CMK (cell line): ENCODE measurements around the gene EBP.

ENCODE experiments used
- DNase-seq: peaks from one replicate; pipeline ENCODE4 v3.0.0-alpha.2; 2010; ENCODE audit warnings: low read depth

The EBP gene

GRCh38 chrX:48521353-48522243, at the start of gene EBP:
Gene EBP (plus strand): TSS chrX:48521808. CDS start chrX:48523772, 1,964 bp downstream.
- DNase-seq, result peak; percentile 91

- no peak for DNase-seq
These were observed 49.4 kb upstream of the EBP start for GRCh38 chrX:48472225-48472624.

- no peak for DNase-seq
These were observed 48.5 kb upstream of the EBP start for GRCh38 chrX:48472851-48473703.

DNA sequence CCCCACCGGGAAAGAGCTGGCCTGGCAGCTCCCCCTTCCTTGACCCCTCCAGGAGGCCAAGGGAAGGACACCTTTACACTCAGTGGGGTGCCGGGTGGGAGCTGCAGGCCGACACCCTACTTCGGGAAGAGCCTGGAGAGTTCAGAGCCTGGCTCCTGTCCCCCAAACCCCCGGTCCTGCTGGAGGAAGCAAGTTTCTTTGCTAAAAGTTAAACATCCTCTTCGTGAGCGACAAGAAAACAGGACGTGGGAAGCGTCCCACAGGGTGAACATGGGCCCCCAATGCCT, 48.0 kb upstream of the EBP start:
- DNase-seq, result no peak

GRCh38 chrX:48474127-48474526, 47.5 kb upstream of the EBP start:
- no peak for DNase-seq

GRCh38 chrX:48474581-48474980, 47.0 kb upstream of the EBP start:
- DNase-seq, result no peak

GRCh38 chrX:48475296-48475695, 46.3 kb upstream of the EBP start:
- DNase-seq, result no peak

GRCh38 chrX:48475774-48476577, 45.6 kb upstream of the EBP start, which contains the start of gene FTSJ1:
Gene FTSJ1 (plus strand): TSS chrX:48476199. CDS start chrX:48478048, 1,849 bp downstream.
- DNase-seq, result peak; percentile 93

GRCh38 chrX:48476919-48477318, 44.7 kb upstream of the EBP start:
- no peak for DNase-seq

- no peak for DNase-seq
These were observed 43.5 kb upstream of the EBP start for GRCh38 chrX:48477960-48478755.

- DNase-seq, result no peak
These were observed 42.8 kb upstream of the EBP start for GRCh38 chrX:48478806-48479205.

GRCh38 chrX:48480142-48480541, 41.5 kb upstream of the EBP start:
- no peak for DNase-seq

DNA sequence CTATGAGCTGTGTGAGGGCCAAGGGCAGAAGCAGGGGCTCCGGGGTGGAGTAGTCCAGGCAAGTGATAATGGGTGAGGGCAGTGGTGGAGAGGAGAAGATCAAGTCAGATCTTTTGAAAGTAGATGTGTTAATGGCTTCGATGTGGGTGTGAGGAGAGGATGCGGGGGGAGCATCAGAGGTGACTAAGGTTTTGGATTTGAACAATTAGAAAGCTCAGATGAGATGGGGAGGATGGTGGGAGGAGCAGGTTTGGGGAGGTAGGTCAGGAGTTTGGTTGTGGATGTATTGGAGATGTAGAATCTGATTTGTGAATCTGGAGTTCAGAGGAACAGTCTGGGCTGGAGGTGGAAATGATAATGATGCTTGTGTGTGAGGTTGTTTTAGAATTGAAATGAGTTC, 41.0 kb upstream of the EBP start:
- no peak for DNase-seq

DNA sequence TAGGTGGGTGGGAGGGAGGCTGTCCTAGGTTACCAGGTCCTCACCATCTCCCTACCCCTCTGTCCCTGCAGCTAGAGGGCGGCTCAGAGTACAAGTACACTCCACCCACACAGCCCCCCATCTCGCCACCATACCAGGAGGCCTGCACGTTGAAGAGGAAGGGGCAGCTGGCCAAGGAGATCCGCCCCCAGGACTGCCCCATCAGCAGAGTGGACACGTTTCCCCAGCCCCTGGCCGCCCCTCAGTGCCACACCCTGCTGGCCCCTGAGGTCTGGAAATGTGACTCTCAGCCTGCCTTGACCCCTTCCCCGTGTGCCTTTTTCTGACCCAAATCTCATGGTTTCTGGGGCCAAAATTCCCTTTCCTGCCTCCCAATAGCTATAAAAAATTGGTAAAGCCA, 39.1 kb upstream of the EBP start:
- no peak for DNase-seq

- peak; percentile 76 for DNase-seq
These were observed 34.2 kb upstream of the EBP start for GRCh38 chrX:48487362-48487798.

DNA sequence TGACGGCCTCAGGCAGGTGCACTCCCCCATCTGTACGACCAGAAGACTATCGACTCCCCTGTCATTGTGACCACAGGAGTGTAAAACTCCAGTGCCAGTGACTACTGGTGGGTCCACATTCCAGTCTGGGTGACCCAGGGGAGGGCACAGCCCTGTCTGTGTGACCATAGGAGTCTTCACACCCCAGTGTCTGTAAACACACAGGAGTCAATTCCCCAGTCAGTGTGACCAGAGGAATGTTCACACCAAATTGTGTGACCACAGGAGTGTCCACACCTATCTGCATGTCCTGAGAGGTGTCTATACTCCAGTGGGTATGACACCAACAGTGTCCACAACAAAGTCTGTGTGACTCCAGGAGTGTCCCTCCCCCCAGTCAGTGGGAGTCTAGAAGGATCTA, 33.6 kb upstream of the EBP start:
- DNase-seq, result no peak

GRCh38 chrX:48489296-48489695, 32.3 kb upstream of the EBP start:
- no peak for DNase-seq

- no peak for DNase-seq
These were observed 31.7 kb upstream of the EBP start for GRCh38 chrX:48489892-48490291.

DNA sequence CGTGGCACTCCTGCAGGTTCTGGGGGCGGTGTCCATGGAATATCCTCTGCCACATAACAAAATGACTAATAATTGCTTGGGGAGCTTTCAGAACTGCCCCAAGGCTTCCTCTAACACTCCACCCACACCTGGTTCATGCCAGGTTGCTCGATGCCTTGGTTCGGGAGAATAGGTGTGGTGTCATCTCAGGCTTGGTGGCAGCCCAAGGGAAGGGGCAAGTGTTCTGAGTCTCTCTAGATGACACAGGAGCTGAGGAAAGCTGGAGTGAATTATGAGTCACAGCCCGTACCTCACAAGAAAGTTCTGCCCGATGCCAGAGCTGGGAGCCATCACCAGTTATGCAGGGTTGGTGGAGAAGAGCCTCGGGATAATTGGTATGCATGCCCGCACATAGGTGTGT, 30.9 kb upstream of the EBP start:
- DNase-seq, result no peak

DNA sequence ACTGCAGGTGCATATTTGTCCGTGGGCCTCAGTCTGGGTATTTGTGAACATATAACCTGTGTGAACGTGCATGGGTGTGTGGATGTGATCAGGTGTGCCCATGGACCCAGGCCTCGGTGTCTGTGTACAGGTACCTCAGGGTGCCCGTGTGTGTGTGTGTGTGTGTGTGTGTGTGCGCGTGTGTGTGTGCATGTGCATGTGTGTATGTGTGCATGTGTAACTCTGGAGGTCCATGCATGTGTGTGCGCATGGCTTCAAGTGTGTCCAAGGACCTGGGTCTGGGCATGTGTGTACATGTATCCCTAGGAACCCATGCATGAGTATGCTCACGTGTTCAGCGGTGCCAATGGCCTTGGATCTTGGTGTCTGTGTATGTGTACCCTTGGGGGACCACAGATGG, 29.8 kb upstream of the EBP start:
- no peak for DNase-seq

- no peak for DNase-seq
These were observed 29.2 kb upstream of the EBP start for GRCh38 chrX:48492293-48492910.
